Epidermal melanocyte (primary cell): ENCODE data around the gene HYDIN.
"Not testable (repeated sequence)": the region's sequence is repeated elsewhere in the genome, so short reads cannot be mapped to it uniquely, and the experiment has no call there.

Experiments used
- DNase-seq: peaks from one replicate; pipeline ENCODE4 v3.0.0; 2011; ENCODE audit warnings: low spot score; ENCODE audit not compliant: insufficient read length

HYDIN gene

GRCh38 chr16:71009440-71010223 is 220.9 kb downstream of the HYDIN start:
- not testable (repeated sequence) for DNase-seq

- DNase-seq: not testable (repeated sequence)
Observed at GRCh38 chr16:71006516-71006915, 224.0 kb downstream of the HYDIN start.

- not testable (repeated sequence) for DNase-seq
Observed at GRCh38 chr16:70999735-71000134, 230.8 kb downstream of the HYDIN start.

GRCh38 chr16:70995799-70996198 is 234.7 kb downstream of the HYDIN start:
- not testable (repeated sequence) for DNase-seq

- DNase-seq: not testable (repeated sequence)
Observed at GRCh38 chr16:70992511-70992910, 238.0 kb downstream of the HYDIN start.

GRCh38 chr16:70987019-70987715 is 243.4 kb downstream of the HYDIN start:
- DNase-seq: not testable (repeated sequence)

- not testable (repeated sequence) for DNase-seq
Observed at GRCh38 chr16:70984675-70985074, 245.8 kb downstream of the HYDIN start.

GRCh38 chr16:70968332-70968731 is 262.2 kb downstream of the HYDIN start:
- DNase-seq: not testable (repeated sequence)

GRCh38 chr16:70960169-70960568 is 270.4 kb downstream of the HYDIN start:
- DNase-seq: not testable (repeated sequence)

- DNase-seq: not testable (repeated sequence)
Observed at GRCh38 chr16:70954922-70955321, 275.6 kb downstream of the HYDIN start.

GRCh38 chr16:70953824-70954223 is 276.7 kb downstream of the HYDIN start:
- DNase-seq: not testable (repeated sequence)

GRCh38 chr16:70943551-70943950 is 287.0 kb downstream of the HYDIN start:
- not testable (repeated sequence) for DNase-seq

- DNase-seq: not testable (repeated sequence)
Observed at GRCh38 chr16:70939690-70940359, 290.7 kb downstream of the HYDIN start.

GRCh38 chr16:70936781-70937525 is 293.6 kb downstream of the HYDIN start:
- DNase-seq: not testable (repeated sequence)

- DNase-seq: not testable (repeated sequence)
Observed at GRCh38 chr16:70935325-70935724, 295.2 kb downstream of the HYDIN start.

GRCh38 chr16:70933746-70934145 is 296.8 kb downstream of the HYDIN start:
- not testable (repeated sequence) for DNase-seq

- DNase-seq: not testable (repeated sequence)
Observed at GRCh38 chr16:70930757-70931156, 299.8 kb downstream of the HYDIN start.

GRCh38 chr16:70922164-70922563 is 308.4 kb downstream of the HYDIN start:
- not testable (repeated sequence) for DNase-seq

- not testable (repeated sequence) for DNase-seq
Observed at GRCh38 chr16:70920661-70921060, 309.9 kb downstream of the HYDIN start.

- not testable (repeated sequence) for DNase-seq
Observed at GRCh38 chr16:70888208-70888607, 342.3 kb downstream of the HYDIN start.

GRCh38 chr16:70884652-70885051 is 345.9 kb downstream of the HYDIN start:
- not testable (repeated sequence) for DNase-seq
